CD4-positive, alpha-beta T cell (primary cell): ENCODE data around the gene KCND2. TPM values are rescaled to one million over a fixed set of nuclear protein-coding genes. Genes with fewer than 3 reads are reported as not detected.

Experiments
- ATAC-seq: fragments of 200-7000 bp; cut with Tn5 transposase; one replicate; pipeline ENCODE4 v1.10.0; 2022; ENCODE audit warnings: mild to moderate bottlenecking; ENCODE audit not compliant: poor library complexity
- CTCF ChIA-PET: fragments of 350-600 bp; sonication (Branson Sonifier 250); formaldehyde crosslinking; loops from one replicate; lab custom pipeline; 2021; ENCODE audit warnings: antibody characterized with exemption, inconsistent platforms; lab: Charles Lee
- POLR2A ChIA-PET: fragments of 350-600 bp; sonication (Branson Sonifier 250); formaldehyde crosslinking; loops from one replicate; lab custom pipeline; 2021; ENCODE audit warnings: antibody characterized with exemption, inconsistent platforms; lab: Charles Lee
- DNase-seq, 14 experiments: peaks; one replicate each; pipeline ENCODE4 v3.0.0-alpha.2; 2013 to 2020; ENCODE audit warnings: mixed read lengths in 2 of 14
- H3K27ac ChIP-seq, 2 donors: one replicate each; pipeline versions ENCODE4 v1.5.1 to v1.7.0; 2013; ENCODE audit warnings: low read length in 2 of 2, low read depth in 1 of 2, mild to moderate bottlenecking in 1 of 2
- H3K27me3 ChIP-seq, 2 experiments: 1 replicate in 1 of 2; 2 replicates in 1 of 2; pipeline versions ENCODE4 v1.6.1 to v1.7.0; 2013; ENCODE audit warnings: low read length in 2 of 2, control low read depth in 1 of 2, mild to moderate bottlenecking in 1 of 2, moderate library complexity in 1 of 2; ENCODE audit not compliant: insufficient read depth in 2 of 2, control insufficient read depth in 1 of 2
- H3K36me3 ChIP-seq: one replicate; pipeline ENCODE4 v1.6.1; 2013; ENCODE audit warnings: low read length, control low read depth; ENCODE audit not compliant: insufficient read depth
- H3K4me1 ChIP-seq: one replicate; pipeline ENCODE4 v1.6.1; 2013; ENCODE audit warnings: low read length, control low read depth; ENCODE audit not compliant: insufficient read depth
- H3K4me3 ChIP-seq: one replicate; pipeline ENCODE4 v1.5.1; 2013; ENCODE audit warnings: mild to moderate bottlenecking, low read length, moderate library complexity
- H3K9me3 ChIP-seq, 2 experiments: 1 replicate in 1 of 2; 2 replicates in 1 of 2; pipeline versions ENCODE4 v1.6.1 to v1.7.0; 2013; ENCODE audit warnings: low read length in 2 of 2, mild to moderate bottlenecking in 2 of 2, control low read depth in 1 of 2, moderate library complexity in 1 of 2; ENCODE audit not compliant: control insufficient read depth in 1 of 2, insufficient read depth in 1 of 2
- H3K27ac Mint-ChIP-seq: one replicate; pipeline ENCODE4 v1.8.0; 2020; ENCODE audit warnings: mixed read lengths
- H3K27me3 Mint-ChIP-seq: one replicate; pipeline ENCODE4 v1.8.0; 2021; ENCODE audit warnings: mixed read lengths
- H3K36me3 Mint-ChIP-seq: one replicate; pipeline ENCODE4 v1.8.0; 2021; ENCODE audit warnings: low read depth, mixed read lengths
- H3K4me1 Mint-ChIP-seq: one replicate; pipeline ENCODE4 v1.8.0; 2021; ENCODE audit warnings: low read depth, mixed read lengths
- H3K4me3 Mint-ChIP-seq: one replicate; pipeline ENCODE4 v1.8.0; 2020; ENCODE audit warnings: mild to moderate bottlenecking, mixed read lengths
- H3K9me3 Mint-ChIP-seq: one replicate; pipeline ENCODE4 v1.8.0; 2020; ENCODE audit warnings: mixed read lengths
- intact Hi-C, 2 experiments: fragments of 100-400 bp; cut with DNase I in 1 of 2; cut with micrococcal nuclease in 1 of 2; formaldehyde crosslinking; loops; one replicate each; pipeline versions ENCODE4 v1.15.1 to v1.9.0; 2023 to 2025; cut with DNase I, micrococcal nuclease
- total RNA-seq, 174 experiments: library from RNA in 2 of 174; stranded (reverse) in 2 of 174; gene quantifications; one replicate each; pipeline ENCODE4 v1.2.3 and lab custom pipeline; 2021 to 2026
- TF ChIP-seq, protein P1 (sequence below): fragments of 200-600 bp; IDR thresholded peaks from one replicate; pipeline ENCODE4 v1.8.0; 2022; ENCODE audit warnings: antibody characterized with exemption, mild to moderate bottlenecking

KCND2 gene
- total RNA-seq, 2 experiments from 2014 or later, result not detected

GRCh38 chr7:120521761-120522737 is 249.1 kb downstream of the KCND2 start:
- H3K9me3 Mint-ChIP-seq, result peaks cover 3% of the 10 kb centered on the region
- TF ChIP-seq, protein P1, sequence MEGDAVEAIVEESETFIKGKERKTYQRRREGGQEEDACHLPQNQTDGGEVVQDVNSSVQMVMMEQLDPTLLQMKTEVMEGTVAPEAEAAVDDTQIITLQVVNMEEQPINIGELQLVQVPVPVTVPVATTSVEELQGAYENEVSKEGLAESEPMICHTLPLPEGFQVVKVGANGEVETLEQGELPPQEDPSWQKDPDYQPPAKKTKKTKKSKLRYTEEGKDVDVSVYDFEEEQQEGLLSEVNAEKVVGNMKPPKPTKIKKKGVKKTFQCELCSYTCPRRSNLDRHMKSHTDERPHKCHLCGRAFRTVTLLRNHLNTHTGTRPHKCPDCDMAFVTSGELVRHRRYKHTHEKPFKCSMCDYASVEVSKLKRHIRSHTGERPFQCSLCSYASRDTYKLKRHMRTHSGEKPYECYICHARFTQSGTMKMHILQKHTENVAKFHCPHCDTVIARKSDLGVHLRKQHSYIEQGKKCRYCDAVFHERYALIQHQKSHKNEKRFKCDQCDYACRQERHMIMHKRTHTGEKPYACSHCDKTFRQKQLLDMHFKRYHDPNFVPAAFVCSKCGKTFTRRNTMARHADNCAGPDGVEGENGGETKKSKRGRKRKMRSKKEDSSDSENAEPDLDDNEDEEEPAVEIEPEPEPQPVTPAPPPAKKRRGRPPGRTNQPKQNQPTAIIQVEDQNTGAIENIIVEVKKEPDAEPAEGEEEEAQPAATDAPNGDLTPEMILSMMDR, result no peak

GRCh38 chr7:120523985-120524384 is 251.0 kb downstream of the KCND2 start:
- Mint-ChIP-seq H3K9me3 (no peaks in the 10 kb centered on the region), H3K4me3 (no peak overlapping the region), H3K4me1 (no peaks in the 10 kb centered on the region), H3K36me3 (no peaks in the 10 kb centered on the region), H3K27me3 (no peaks in the 10 kb centered on the region), H3K27ac (no peak overlapping the region)
- ChIA-PET POLR2A (no interaction called here), CTCF (no interaction called here)
- Histone ChIP-seq H3K4me1 (no peaks in the 10 kb centered on the region), H3K4me3 (no peak overlapping the region), H3K9me3 (peaks cover 0 to 4% of the 10 kb centered on the region in 2 experiments), H3K36me3 (no peaks in the 10 kb centered on the region), H3K27ac (no peak overlapping the region), H3K27me3 (no peaks in the 10 kb centered on the region)
- TF ChIP-seq, protein P1, result no peak
- DNase-seq, result no peak
- intact Hi-C loops, result no loop called here
- ATAC-seq, result no peak

More at GRCh38 chr7:120521761-120522737, 249.1 kb downstream of the KCND2 start:
- ChIA-PET CTCF (no interaction called here), POLR2A (no interaction called here)
- Mint-ChIP-seq H3K4me1 (no peaks in the 10 kb centered on the region), H3K36me3 (no peaks in the 10 kb centered on the region), H3K4me3 (no peak overlapping the region), H3K27ac (no peak overlapping the region), H3K27me3 (no peaks in the 10 kb centered on the region)
- ATAC-seq, result no peak
- Histone ChIP-seq H3K4me3 (no peak overlapping the region), H3K36me3 (no peaks in the 10 kb centered on the region), H3K27ac (no peak overlapping the region), H3K4me1 (no peaks in the 10 kb centered on the region), H3K9me3 (peaks cover 0 to 4% of the 10 kb centered on the region in 2 experiments), H3K27me3 (no peaks in the 10 kb centered on the region)
- DNase-seq, result no peak
- intact Hi-C loops, result no loop called here

DNA sequence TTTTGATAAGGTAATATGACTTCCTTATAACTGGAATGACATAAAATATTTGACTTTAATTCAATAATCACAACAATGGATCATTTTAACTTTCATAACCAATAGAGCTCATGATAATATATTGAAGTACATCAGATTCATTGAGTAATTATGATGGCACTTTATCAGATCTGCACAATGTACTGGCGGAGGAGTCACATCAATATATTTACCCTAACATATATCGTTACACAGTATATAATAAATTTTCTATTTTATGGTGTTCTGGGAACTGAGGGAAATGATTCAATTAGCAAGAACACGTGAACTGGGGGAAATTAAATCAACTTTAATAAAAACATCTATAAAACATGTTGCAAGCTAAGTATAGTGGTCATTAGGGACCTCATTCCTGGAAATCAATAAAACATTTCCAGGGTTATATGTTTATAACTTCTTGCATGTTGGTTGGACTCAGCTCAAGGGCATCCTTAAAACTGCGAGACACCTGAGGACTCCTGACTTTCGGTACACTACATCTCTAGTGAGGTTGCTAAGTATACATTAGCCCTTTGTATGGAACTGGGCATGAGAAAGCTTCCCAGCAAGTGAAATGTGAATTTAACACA is 254.0 kb downstream of the KCND2 start:
- no peaks in the 10 kb centered on the region for H3K27me3 ChIP-seq
- H3K4me1 ChIP-seq, result no peaks in the 10 kb centered on the region
- H3K36me3 ChIP-seq, result no peaks in the 10 kb centered on the region
- no peak overlapping the region for H3K27ac ChIP-seq
- Mint-ChIP-seq H3K4me1 (no peaks in the 10 kb centered on the region), H3K36me3 (no peaks in the 10 kb centered on the region), H3K4me3 (no peak overlapping the region), H3K27me3 (no peaks in the 10 kb centered on the region), H3K27ac (no peak overlapping the region), H3K9me3 (no peaks in the 10 kb centered on the region)
- ChIA-PET POLR2A (no interaction called here), CTCF (no interaction called here)
- H3K4me3 ChIP-seq, result no peak overlapping the region
- DNase-seq (no peak), ATAC-seq (no peak)
- intact Hi-C loops, result no loop called here
- H3K9me3 ChIP-seq, result peaks cover 0 to 4% of the 10 kb centered on the region in 2 experiments
- TF ChIP-seq, protein P1, result no peak
